OCI-LY3 (cell line): ENCODE measurements around the gene AFAP1L1.
A peak's percentile ranks its signal among the peaks of the same experiment; 100 is the strongest.

ENCODE experiments used
- H2AFZ ChIP-seq: fragments of 200-600, 300-600 bp; shearing (Covaris generic); 2 replicates; pipeline ENCODE4 v1.6.0; 2014; ENCODE audit warnings: antibody characterized with exemption, low read depth, low read length
- H3K27ac ChIP-seq: fragments of 200-600, 300-600 bp; sonication (generic); 2 replicates; pipeline ENCODE4 v1.5.1; 2014; ENCODE audit warnings: mild to moderate bottlenecking, low read length, moderate library complexity, mixed read lengths
- H3K27me3 ChIP-seq: fragments of 200-600, 300-600 bp; sonication (generic); 2 replicates; pipeline ENCODE4 v1.6.1; 2014; ENCODE audit warnings: low read depth, low read length, mixed read lengths
- H3K36me3 ChIP-seq: fragments of 200-600, 300-600 bp; sonication (generic); replicated peaks from 2 replicates; pipeline ENCODE3; 2014; ENCODE audit warnings: low read depth, low read length, mixed read lengths
- H3K4me1 ChIP-seq: fragments of 300-600, 200-600 bp; sonication (generic); 2 replicates; pipeline ENCODE4 v1.6.1; 2014; ENCODE audit warnings: low read length, mixed read lengths
- H3K4me2 ChIP-seq: fragments of 200-600, 300-600 bp; sonication (generic); 2 replicates; pipeline ENCODE4 v1.6.1; 2014; ENCODE audit warnings: low read length, mixed read lengths
- H3K4me3 ChIP-seq: fragments of 300-600, 200-600 bp; sonication (generic); 2 replicates; pipeline ENCODE4 v1.5.1; 2014; ENCODE audit warnings: antibody characterized with exemption, mild to moderate bottlenecking, low read length, moderate library complexity
- H3K79me2 ChIP-seq: fragments of 300-600, 200-600 bp; shearing (Covaris generic); 2 replicates; pipeline ENCODE4 v1.6.1; 2014; ENCODE audit warnings: mild to moderate bottlenecking, low read length, mixed read lengths
- H3K9ac ChIP-seq: fragments of 300-600, 200-600 bp; shearing (Covaris generic); 2 replicates; pipeline ENCODE4 v1.6.0; 2014; ENCODE audit warnings: mild to moderate bottlenecking, low read length, moderate library complexity
- H3K9me3 ChIP-seq: fragments of 200-600, 300-600 bp; shearing (Covaris generic); 2 replicates; pipeline ENCODE4 v1.6.1; 2014; ENCODE audit warnings: low read length, mixed read lengths; ENCODE audit not compliant: insufficient read depth
- H4K20me1 ChIP-seq: fragments of 200-600, 300-600 bp; sonication (generic); 2 replicates; pipeline ENCODE4 v1.6.1; 2016; ENCODE audit warnings: low read length, mixed read lengths; ENCODE audit not compliant: insufficient read depth
- EZH2phosphoT487 ChIP-seq: fragments of 200-600 bp; shearing (Covaris generic); IDR thresholded peaks from 2 replicates; pipeline ENCODE4 v1.6.1; 2018; ENCODE audit warnings: antibody characterized with exemption, mixed run types, low read depth
- TF ChIP-seq, protein P1 (sequence below): fragments of 200-600, 300-600 bp; sonication (generic); IDR thresholded peaks from 2 replicates; pipeline ENCODE4 v1.5.1; 2014; ENCODE audit warnings: antibody characterized with exemption, low read length, low read depth

The AFAP1L1 gene

DNA sequence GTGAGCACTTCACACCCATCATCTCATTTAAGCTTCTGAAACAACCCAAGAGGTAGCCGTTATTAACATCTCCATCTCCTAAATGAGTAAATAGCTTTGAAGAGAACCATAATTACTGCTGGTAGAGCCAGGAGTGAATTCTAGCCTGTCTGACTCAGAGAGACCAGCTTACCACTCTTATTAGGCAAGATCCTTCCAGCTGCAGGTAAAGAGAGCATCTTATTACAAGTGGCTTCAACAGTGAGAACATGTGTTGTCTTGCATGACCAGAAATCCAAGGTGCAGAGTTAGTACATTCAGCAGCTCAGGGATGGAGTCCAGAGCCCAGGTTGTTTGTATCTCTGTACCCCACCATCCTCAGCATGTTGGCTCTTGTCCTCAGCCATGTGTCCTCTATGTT is 10.9 kb upstream of the AFAP1L1 start:
- H4K20me1 ChIP-seq, result no peaks in the 10 kb centered on the region
- no peaks in the 10 kb centered on the region for H3K79me2 ChIP-seq
- no peaks in the 10 kb centered on the region for H3K9me3 ChIP-seq
- H3K4me1 ChIP-seq, result no peaks in the 10 kb centered on the region
- H3K36me3 ChIP-seq, result no peaks in the 10 kb centered on the region
- H3K27me3 ChIP-seq, result peaks cover 7% of the 10 kb centered on the region; the same call in 1 of the 2 replicates
- H2AFZ ChIP-seq, result no peak overlapping the region
- TF ChIP-seq, protein P1, sequence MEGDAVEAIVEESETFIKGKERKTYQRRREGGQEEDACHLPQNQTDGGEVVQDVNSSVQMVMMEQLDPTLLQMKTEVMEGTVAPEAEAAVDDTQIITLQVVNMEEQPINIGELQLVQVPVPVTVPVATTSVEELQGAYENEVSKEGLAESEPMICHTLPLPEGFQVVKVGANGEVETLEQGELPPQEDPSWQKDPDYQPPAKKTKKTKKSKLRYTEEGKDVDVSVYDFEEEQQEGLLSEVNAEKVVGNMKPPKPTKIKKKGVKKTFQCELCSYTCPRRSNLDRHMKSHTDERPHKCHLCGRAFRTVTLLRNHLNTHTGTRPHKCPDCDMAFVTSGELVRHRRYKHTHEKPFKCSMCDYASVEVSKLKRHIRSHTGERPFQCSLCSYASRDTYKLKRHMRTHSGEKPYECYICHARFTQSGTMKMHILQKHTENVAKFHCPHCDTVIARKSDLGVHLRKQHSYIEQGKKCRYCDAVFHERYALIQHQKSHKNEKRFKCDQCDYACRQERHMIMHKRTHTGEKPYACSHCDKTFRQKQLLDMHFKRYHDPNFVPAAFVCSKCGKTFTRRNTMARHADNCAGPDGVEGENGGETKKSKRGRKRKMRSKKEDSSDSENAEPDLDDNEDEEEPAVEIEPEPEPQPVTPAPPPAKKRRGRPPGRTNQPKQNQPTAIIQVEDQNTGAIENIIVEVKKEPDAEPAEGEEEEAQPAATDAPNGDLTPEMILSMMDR, result no peak
- no peak for TF ChIP-seq EZH2phosphoT487
- H3K27ac ChIP-seq, result no peak overlapping the region
- no peak overlapping the region for H3K4me2 ChIP-seq
- H3K4me3 ChIP-seq, result no peak overlapping the region
- no peak overlapping the region for H3K9ac ChIP-seq

DNA sequence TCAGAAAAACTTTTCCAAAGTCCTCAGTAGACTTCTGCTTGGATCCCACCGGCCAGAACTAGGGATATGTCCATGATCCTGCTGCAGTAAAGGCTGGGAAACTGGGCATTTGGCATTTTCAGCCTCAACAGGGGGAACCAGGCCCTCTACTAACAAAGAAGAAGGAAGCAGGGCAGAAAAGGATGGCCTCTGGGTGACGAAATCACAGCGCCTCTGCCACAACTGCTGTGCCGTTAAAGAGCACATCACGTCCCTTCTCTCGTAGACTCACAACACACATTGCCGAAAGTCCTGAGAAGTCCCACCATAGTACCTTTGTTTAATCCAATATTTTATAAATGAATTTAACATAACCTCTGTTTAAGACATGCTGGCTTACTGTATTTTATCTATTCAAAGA is 10.4 kb upstream of the AFAP1L1 start:
- Histone ChIP-seq H3K4me1 (no peaks in the 10 kb centered on the region), H3K4me3 (no peak overlapping the region), H3K4me2 (no peak overlapping the region), H3K36me3 (no peaks in the 10 kb centered on the region), H3K79me2 (no peaks in the 10 kb centered on the region), H2AFZ (no peak overlapping the region), H3K27me3 (peaks cover 7% of the 10 kb centered on the region; the same call in 1 of the 2 replicates), H3K9ac (no peak overlapping the region), H4K20me1 (no peaks in the 10 kb centered on the region), H3K9me3 (no peaks in the 10 kb centered on the region), H3K27ac (no peak overlapping the region)
- TF ChIP-seq EZH2phosphoT487, result no peak
- TF ChIP-seq, protein P1, result no peak

DNA sequence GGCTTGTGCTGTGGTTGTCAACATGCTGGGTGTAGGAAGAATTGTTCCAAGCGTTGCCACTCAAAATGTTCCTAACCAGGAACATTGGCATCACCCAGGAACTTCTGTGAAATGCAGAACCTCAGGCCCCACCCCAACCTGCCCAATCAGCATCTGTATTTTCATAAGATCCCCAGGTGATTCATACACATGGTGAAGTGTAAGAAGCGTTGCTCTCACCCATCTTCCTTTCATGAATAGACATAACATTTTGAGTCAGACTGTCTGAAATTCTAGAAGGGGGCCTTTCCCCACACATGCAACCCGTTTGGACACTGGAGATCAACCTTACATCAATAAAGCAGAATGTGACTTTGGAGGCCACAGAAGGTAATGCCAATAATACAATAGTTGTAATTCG is 9.3 kb upstream of the AFAP1L1 start:
- no peaks in the 10 kb centered on the region for H3K79me2 ChIP-seq
- no peak overlapping the region for H3K4me3 ChIP-seq
- no peak overlapping the region for H3K9ac ChIP-seq
- H2AFZ ChIP-seq, result no peak overlapping the region
- no peaks in the 10 kb centered on the region for H3K9me3 ChIP-seq
- peaks cover 7% of the 10 kb centered on the region; the same call in 1 of the 2 replicates for H3K27me3 ChIP-seq
- TF ChIP-seq, protein P1, result no peak
- no peak for TF ChIP-seq EZH2phosphoT487
- H3K4me2 ChIP-seq, result no peak overlapping the region
- H4K20me1 ChIP-seq, result no peaks in the 10 kb centered on the region
- no peak overlapping the region for H3K27ac ChIP-seq
- no peaks in the 10 kb centered on the region for H3K4me1 ChIP-seq
- H3K36me3 ChIP-seq, result no peaks in the 10 kb centered on the region

DNA sequence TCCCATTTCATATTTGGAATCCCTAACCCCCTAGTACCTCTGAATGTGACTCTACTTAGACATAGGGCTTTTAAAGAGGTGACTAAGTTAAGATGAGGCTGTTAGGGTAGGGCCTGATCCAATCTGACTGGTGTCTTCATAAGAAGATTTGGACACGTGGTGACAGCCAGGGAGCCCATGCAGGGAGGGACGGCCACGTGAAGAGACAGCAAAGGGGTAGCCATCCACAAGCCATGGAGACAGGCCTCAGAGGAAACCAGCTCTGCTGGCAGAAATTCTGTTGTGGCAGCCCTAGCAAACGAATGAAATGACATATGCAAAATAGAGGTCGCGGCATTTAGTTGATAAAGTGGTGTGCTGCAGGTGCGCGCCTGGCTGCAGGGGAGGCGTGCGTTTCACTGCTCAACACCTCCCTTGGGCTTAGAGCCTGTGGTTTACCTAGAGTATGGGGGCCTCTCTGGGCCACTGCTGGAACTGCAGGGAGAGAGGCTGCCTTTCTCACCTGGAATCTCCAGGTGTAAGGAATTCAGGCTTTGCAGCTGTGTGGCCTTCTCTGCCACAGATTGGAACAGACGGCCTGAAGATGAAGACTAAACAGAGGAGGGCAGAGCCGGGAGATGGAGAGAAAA is 7.1 kb upstream of the AFAP1L1 start:
- Histone ChIP-seq H3K4me1 (no peaks in the 10 kb centered on the region), H3K27ac (no peak overlapping the region), H3K36me3 (no peaks in the 10 kb centered on the region), H3K79me2 (no peaks in the 10 kb centered on the region), H3K9me3 (no peaks in the 10 kb centered on the region), H4K20me1 (no peaks in the 10 kb centered on the region), H2AFZ (no peak overlapping the region), H3K27me3 (peaks cover 7% of the 10 kb centered on the region; the same call in 1 of the 2 replicates), H3K4me2 (no peak overlapping the region), H3K9ac (no peak overlapping the region), H3K4me3 (no peak overlapping the region)
- TF ChIP-seq, protein P1, result peak; percentile 47
- TF ChIP-seq EZH2phosphoT487, result no peak
